A549 (cell line): ENCODE measurements around the gene TRDN. TPM values are rescaled to one million over a fixed set of nuclear protein-coding genes. Genes with fewer than 3 reads are reported as not detected.

Source experiments
- ATAC-seq, 2 experiments: fragments of 200-7000 bp in 1 of 2; fragments of >200 bp in 1 of 2; cut with Nextera tagmentation in 1 of 2; cut with Tn5 transposase in 1 of 2; 3 replicates each; pipeline versions ENCODE4 v1.8.0 to v1.9.1; 2018 to 2020; ENCODE audit warnings: mild to moderate bottlenecking in 1 of 2, moderate library complexity in 1 of 2
- CTCF ChIA-PET: fragments of 300-600 bp; sonication (Branson Sonifier 250); formaldehyde crosslinking; extraction: SDS; loops from one replicate; lab custom pipeline; 2021; ENCODE audit warnings: antibody characterized with exemption, inconsistent platforms; lab: Yijun Ruan, JAX
- POLR2A ChIA-PET: fragments of 350-600 bp; formaldehyde crosslinking; extraction: SDS; loops from one replicate; lab custom pipeline; 2021; ENCODE audit warnings: antibody characterized with exemption, inconsistent platforms; lab: Yijun Ruan, JAX
- DNase-seq, 2 experiments: peaks; one replicate each; pipeline versions ENCODE4 v3.0.0 to v3.0.0-alpha.2; 2011 to 2016; ENCODE audit warnings: low read depth in 1 of 2, low spot score in 1 of 2
- FAIRE-seq: peaks from 2 replicates; lab custom pipeline; 2011; peaks lifted over from hg19 to GRCh38; lab: Jason Lieb, UNC
- H3K27ac ChIP-seq, 2 experiments: fragments of >200 bp; sonication (Bioruptor Twin); formaldehyde crosslinking; 3 replicates each; pipeline ENCODE4 v1.5.1; 2016 to 2017
- H3K4me1 ChIP-seq: fragments of >200 bp; sonication (Bioruptor Twin); formaldehyde crosslinking; 3 replicates; pipeline ENCODE4 v1.6.1; 2016
- H3K4me2 ChIP-seq: fragments of >200 bp; sonication (Bioruptor Twin); formaldehyde crosslinking; 3 replicates; pipeline ENCODE4 v1.6.1; 2016
- H3K4me3 ChIP-seq: fragments of >200 bp; sonication (Bioruptor Twin); formaldehyde crosslinking; 3 replicates; pipeline ENCODE4 v1.5.1; 2016
- H3K9me3 ChIP-seq: fragments of >200 bp; sonication (Bioruptor Twin); formaldehyde crosslinking; 3 replicates; pipeline ENCODE4 v1.6.1; 2016
- ATOH8 ChIP-seq: fragments of 250-450 bp; sonication (Bioruptor Pico); IDR thresholded peaks from 2 replicates; pipeline ENCODE4 v1.5.0; 2020; ENCODE audit warnings: low read depth, mild to moderate bottlenecking, moderate library complexity
- CBX8 ChIP-seq: fragments of 200-600 bp; sonication (generic); IDR thresholded peaks from 2 replicates; pipeline ENCODE4 v1.6.1; 2016
- CHD2 ChIP-seq: fragments of 150-350 bp; IDR thresholded peaks from 2 replicates; pipeline ENCODE4 v1.6.1; 2014; ENCODE audit warnings: low read length; ENCODE audit not compliant: partially characterized antibody
- CTCF ChIP-seq: fragments of >200 bp; sonication (Bioruptor Twin); formaldehyde crosslinking; IDR thresholded peaks from 3 replicates; pipeline ENCODE4 v1.5.1; 2016
- EHF ChIP-seq: fragments of 250-450 bp; sonication (Bioruptor Pico); IDR thresholded peaks from 2 replicates; pipeline ENCODE4 v1.5.0; 2020; ENCODE audit warnings: mild to moderate bottlenecking
- FOSB ChIP-seq: fragments of 250-450 bp; sonication (Bioruptor Pico); IDR thresholded peaks from 2 replicates; pipeline ENCODE4 v1.5.0; 2020; ENCODE audit warnings: mild to moderate bottlenecking, moderate library complexity
- FOXS1 ChIP-seq: fragments of 250-450 bp; sonication (Bioruptor Pico); IDR thresholded peaks from 2 replicates; pipeline ENCODE4 v1.5.0; 2020; ENCODE audit warnings: mild to moderate bottlenecking, moderate library complexity
- HDAC2 ChIP-seq: fragments of 200-600 bp; sonication (generic); IDR thresholded peaks from 2 replicates; pipeline ENCODE4 v1.6.1; 2016
- HEYL ChIP-seq: fragments of 250-450 bp; sonication (Bioruptor Pico); IDR thresholded peaks from 2 replicates; pipeline ENCODE4 v1.8.0; 2021; ENCODE audit warnings: mild to moderate bottlenecking, moderate library complexity
- HOXA7 ChIP-seq: fragments of 250-450 bp; sonication (Bioruptor Pico); IDR thresholded peaks from 2 replicates; pipeline ENCODE4 v1.5.0; 2020; ENCODE audit warnings: mild to moderate bottlenecking, moderate library complexity
- HOXB13 ChIP-seq: fragments of 250-450 bp; sonication (Bioruptor Pico); IDR thresholded peaks from 2 replicates; pipeline ENCODE4 v1.5.0; 2020; ENCODE audit warnings: low read depth, mild to moderate bottlenecking, moderate library complexity
- HOXB5 ChIP-seq: fragments of 250-450 bp; sonication (Bioruptor Pico); IDR thresholded peaks from 2 replicates; pipeline ENCODE4 v1.5.0; 2020; ENCODE audit warnings: mild to moderate bottlenecking, moderate library complexity
- KDM1A ChIP-seq: fragments of 200-600 bp; sonication (generic); IDR thresholded peaks from 2 replicates; pipeline ENCODE4 v1.6.1; 2016; ENCODE audit warnings: low read depth, mild to moderate bottlenecking
- MAX ChIP-seq: IDR thresholded peaks from 2 replicates; pipeline ENCODE4 v1.6.1; 2012
- MAZ ChIP-seq: fragments of 150-350 bp; IDR thresholded peaks from 2 replicates; pipeline ENCODE4 v1.6.1; 2014; ENCODE audit warnings: antibody characterized with exemption, low read depth, low read length, borderline replicate concordance
- NFE2L2 ChIP-seq: fragments of 150-350 bp; conservative IDR thresholded peaks from 2 replicates; pipeline ENCODE4 v1.6.1; 2014; ENCODE audit warnings: low read length
- NR3C1 ChIP-seq: fragments of >200 bp; sonication (Bioruptor Twin); formaldehyde crosslinking; IDR thresholded peaks from 3 replicates; pipeline ENCODE4 v1.6.1; 2017
- PBX3 ChIP-seq: IDR thresholded peaks from 2 replicates; pipeline ENCODE4 v1.6.1; 2012
- PHF8 ChIP-seq: fragments of 200-600 bp; sonication (generic); IDR thresholded peaks from 2 replicates; pipeline ENCODE4 v1.6.1; 2016; ENCODE audit warnings: low read depth, mild to moderate bottlenecking, antibody characterized with exemption, moderate library complexity, borderline replicate concordance
- POLR2AphosphoS2 ChIP-seq: conservative IDR thresholded peaks from 2 replicates; pipeline ENCODE4 v1.6.1; 2012; ENCODE audit warnings: low read length, improper control_type of control experiment, inconsistent platforms
- RAD21 ChIP-seq, 2 experiments: fragments of >200 bp in 1 of 2; sonication (Bioruptor Twin) in 1 of 2; formaldehyde crosslinking in 1 of 2; IDR thresholded peaks in 1 of 2; conservative IDR thresholded peaks in 1 of 2; 2 replicates in 1 of 2; 3 replicates in 1 of 2; pipeline ENCODE4 v1.6.1; 2012 to 2018; ENCODE audit warnings: inconsistent platforms in 1 of 2
- RFX5 ChIP-seq: fragments of 450-650 bp; IDR thresholded peaks from 2 replicates; pipeline ENCODE4 v1.7.1; 2014; ENCODE audit warnings: antibody characterized with exemption, mild to moderate bottlenecking, moderate library complexity
- RNF2 ChIP-seq: fragments of 200-600 bp; sonication (generic); IDR thresholded peaks from 2 replicates; pipeline ENCODE4 v1.6.1; 2016; ENCODE audit warnings: low read depth, mild to moderate bottlenecking, antibody characterized with exemption, moderate library complexity, borderline replicate concordance
- USF2 ChIP-seq: fragments of 450-650 bp; IDR thresholded peaks from 2 replicates; pipeline ENCODE4 v1.6.1; 2014; ENCODE audit warnings: antibody characterized with exemption
- ZFP36 ChIP-seq: fragments of 450-650 bp; IDR thresholded peaks from 2 replicates; pipeline ENCODE4 v1.6.1; 2014; ENCODE audit warnings: borderline replicate concordance; ENCODE audit not compliant: partially characterized antibody
- ZNF302 ChIP-seq: fragments of 250-450 bp; sonication (Bioruptor Pico); IDR thresholded peaks from 2 replicates; pipeline ENCODE4 v1.9.0; 2021; ENCODE audit warnings: inconsistent platforms, mild to moderate bottlenecking, moderate library complexity
- WGBS: methylation state at CpG from one replicate; pipeline ENCODE4 v1.1.6; 2017; ENCODE audit errors: missing lambda C conversion rate; 5-methylcytosine and 5-hydroxymethylcytosine counted together
- polyA plus RNA-seq, 4 experiments: library from polyadenylated mRNA; depleted of rRNA in 3 of 4; stranded (reverse); fragments of >200 nt; fragmentation: RNase III in 1 of 4; extraction: RNeasy Plus Mini Kit Qiagen cat#74134 plus additional on column Dnase treatment in 1 of 4; gene quantifications; 2 replicates in 3 of 4; 3 replicates in 1 of 4; pipeline ENCODE4 v1.2.3, GENCODE V29; 2011 to 2017

TRDN gene
- polyA plus RNA-seq, 2 of the 4 experiments (the other 2 are of a cell fraction): not detected

GRCh38 chr6:123629258-123629941 lies 7.3 kb downstream of the TRDN start (continued):
- TF ChIP-seq CTCF (no peak), MAZ (no peak), USF2 (no peak), HEYL (no peak), HDAC2 (no peak), RAD21 (conservative IDR thresholded peaks at IDR 0.05 in 1 of 2, IDR thresholded peaks at IDR 0.05 in 1 of 2) (no peak), ZFP36 (no peak)

GRCh38 chr6:123625696-123626095 lies 11.1 kb downstream of the TRDN start:
- FAIRE-seq (no peak), ATAC-seq (no peak), DNase-seq (no peak)
- CTCF ChIA-PET: no interaction called here
- no peak overlapping the region for H3K4me2 ChIP-seq
- no peak for TF ChIP-seq PHF8
- no peak for TF ChIP-seq NR3C1
- TF ChIP-seq POLR2AphosphoS2: no peak
- no peak for TF ChIP-seq NFE2L2
- TF ChIP-seq FOSB (CRISPR knock-in tag): no peak
- TF ChIP-seq EHF: no peak
- no peak for TF ChIP-seq FOXS1
- TF ChIP-seq CBX8: no peak
- TF ChIP-seq RFX5: no peak
- TF ChIP-seq PBX3: no peak
- no peak for TF ChIP-seq HOXA7
- 31% methylated on average over 1 of the region's 1 CpG for WGBS
- no peak overlapping the region for H3K4me3 ChIP-seq
- no peak overlapping the region for H3K27ac ChIP-seq
- H3K9me3 ChIP-seq: no peaks in the 10 kb centered on the region
- H3K4me1 ChIP-seq: no peaks in the 10 kb centered on the region
- POLR2A ChIA-PET: no interaction called here

- no peak for DNase-seq
- 93% methylated on average over 1 of the region's 1 CpG for WGBS
- TF ChIP-seq CHD2 (no peak), RNF2 (no peak), HOXB5 (CRISPR knock-in tag) (no peak), CBX8 (no peak), POLR2AphosphoS2 (no peak), HOXB13 (CRISPR knock-in tag) (no peak), MAX (no peak), ZNF302 (no peak), KDM1A (no peak), CTCF (no peak), HOXA7 (no peak), ATOH8 (CRISPR knock-in tag) (no peak), RFX5 (no peak), HDAC2 (no peak), RAD21 (conservative IDR thresholded peaks at IDR 0.05 in 1 of 2, IDR thresholded peaks at IDR 0.05 in 1 of 2) (no peak)
- TF ChIP-seq, all 56 proteins: peak for 0
- no peak overlapping the region for H3K4me3 ChIP-seq
- H3K4me1 ChIP-seq: no peaks in the 10 kb centered on the region
- ChIA-PET CTCF (no interaction called here), POLR2A (no interaction called here)
- no peaks in the 10 kb centered on the region for H3K9me3 ChIP-seq
- FAIRE-seq (no peak), ATAC-seq (no peak)
- H3K4me2 ChIP-seq: no peak overlapping the region
- H3K27ac ChIP-seq: no peak overlapping the region
These were observed 14.0 kb downstream of the TRDN start for GRCh38 chr6:123622780-123623179.
